ENCODE measurements around the gene CFD. TPM values are rescaled to one million over a fixed set of nuclear protein-coding genes. Genes with fewer than 3 reads are reported as not detected.

The CFD gene
- total RNA-seq, 1 experiment from 2014 or later, result 1.9 TPM

DNA sequence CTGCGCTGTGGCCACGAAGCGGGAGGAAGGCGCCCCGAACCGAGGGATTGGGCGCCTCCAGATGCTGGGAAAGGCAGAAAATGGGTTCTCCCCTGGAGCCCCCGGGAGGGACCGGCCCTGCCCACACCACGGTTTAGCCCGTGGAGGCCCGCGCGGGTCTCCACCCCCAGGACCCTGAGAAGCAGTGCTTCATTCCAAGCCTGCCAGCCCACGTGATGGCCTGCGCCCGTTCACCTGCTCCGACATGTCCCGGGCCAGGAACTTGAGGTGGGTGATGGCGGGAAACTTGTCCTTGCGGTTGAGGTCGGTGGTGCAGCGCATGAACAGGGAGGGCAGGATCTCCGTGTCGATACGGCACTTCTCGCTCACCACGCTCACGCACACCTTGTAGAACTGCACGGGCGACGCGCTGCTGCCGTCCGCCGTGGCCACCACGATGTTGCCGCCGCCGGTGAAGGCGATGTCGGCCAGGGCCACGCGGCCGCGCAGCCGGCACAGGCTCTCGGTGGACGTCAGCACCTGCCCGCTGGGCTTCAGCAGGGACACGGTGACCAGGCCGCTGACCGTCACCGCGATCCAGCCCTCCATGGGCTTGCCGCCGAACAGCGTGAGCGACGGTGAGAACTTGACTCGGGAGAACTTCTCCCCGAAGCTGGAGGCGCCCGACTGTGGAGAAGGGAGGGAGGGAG is 26.2 kb downstream of the CFD start:
- no peaks in the 10 kb centered on the region for H3K23me2 ChIP-seq (ENCODE audit: insufficient read length, low read depth, low read length, poor library complexity, severe bottlenecking)
- no CpG with 5 or more reads among the region's 64 CpGs for WGBS (ENCODE audit: extremely low coverage, insufficient read length, low lambda C conversion rate)
- Mint-ChIP-seq H3K4me1 (no peaks in the 10 kb centered on the region), H3K9me3 (no peaks in the 10 kb centered on the region), H3K27me3 (ENCODE audit: low read depth) (no peaks in the 10 kb centered on the region), H3K36me3 (ENCODE audit: insufficient read depth in 1 of 3, low read depth in 3 of 3) (peaks cover 16 to 65% (median 53%) of the 10 kb centered on the region in 3 experiments), H3K4me3 (no peak overlapping the region), H3K27ac (no peak overlapping the region)
- no peak overlapping the region for H4K91ac ChIP-seq (ENCODE audit: insufficient read length, low read depth, low read length)
- no peak overlapping the region for H3K14ac ChIP-seq (ENCODE audit: insufficient read depth, low read length)
- no peaks in the 10 kb centered on the region for H3K27me3 ChIP-seq (ENCODE audit: insufficient read depth, low read length)
- H2BK20ac ChIP-seq (ENCODE audit: low read depth, low read length, poor library complexity, severe bottlenecking), result no peak overlapping the region
- H4K5ac ChIP-seq (ENCODE audit: insufficient read length, low read depth, low read length), result no peak overlapping the region
- H4K20me1 ChIP-seq (ENCODE audit: control insufficient read depth, insufficient read depth, insufficient read length), result peaks cover 2% of the 10 kb centered on the region
- no peaks in the 10 kb centered on the region for H3K79me1 ChIP-seq (ENCODE audit: insufficient read depth, low read depth, low read length, poor library complexity, severe bottlenecking)
- no peak overlapping the region for H3K18ac ChIP-seq (ENCODE audit: insufficient read length, low read depth, low read length)
- no peak overlapping the region for H3K27ac ChIP-seq (ENCODE audit: insufficient read length, low read depth, low read length)
- H3K9ac ChIP-seq (ENCODE audit: extremely low read depth, insufficient read length, low read length), result no peak overlapping the region
- H2BK15ac ChIP-seq (ENCODE audit: low read depth, low read length), result no peak overlapping the region
- no peak for DNase-seq
- H3K4ac ChIP-seq (ENCODE audit: low read depth, low read length), result no peak overlapping the region
- H2BK120ac ChIP-seq (ENCODE audit: low read depth, low read length, poor library complexity, severe bottlenecking), result no peak overlapping the region
- no peak overlapping the region for H2BK12ac ChIP-seq (ENCODE audit: insufficient read length, low read depth, low read length)
- no peak overlapping the region for H3K23ac ChIP-seq (ENCODE audit: insufficient read length, low read depth, low read length)
- H3K79me2 ChIP-seq (ENCODE audit: insufficient read depth, low read length), result no peaks in the 10 kb centered on the region
- H3K9me3 ChIP-seq (ENCODE audit: control insufficient read depth, low read depth, low read length), result no peaks in the 10 kb centered on the region
- H2BK5ac ChIP-seq (ENCODE audit: insufficient read length, low read length), result no peak overlapping the region
- no peak overlapping the region for H4K8ac ChIP-seq (replicated peaks; ENCODE audit: insufficient read length, low read depth, low read length)
- H3K56ac ChIP-seq (ENCODE audit: insufficient read length, low read depth, low read length), result no peak overlapping the region
- H3T11ph ChIP-seq (ENCODE audit: low read length), result no peak overlapping the region
- no peak overlapping the region for H3K4me2 ChIP-seq (ENCODE audit: insufficient read depth, insufficient read length, low read length)
- H2AK5ac ChIP-seq (ENCODE audit: insufficient read length, low read length), result no peak overlapping the region
- no peak for TF ChIP-seq CTCF (conservative IDR thresholded peaks at IDR 0.05)
- no peak overlapping the region for H2AFZ ChIP-seq (ENCODE audit: low read length)
- no peaks in the 10 kb centered on the region for H3K4me1 ChIP-seq (ENCODE audit: insufficient read depth, low read length)

All from H9 (cell line).